NCI-H345 treated with DMSO at 0.1 percent for 48 hours (cell line): ENCODE data around the gene PTPN1.

Experiments used
- DNase-seq: peaks from one replicate; lab custom pipeline; 2025; ENCODE audit not compliant: unreplicated experiment; lab: John Stamatoyannopoulos, UW

PTPN1 gene

DNA sequence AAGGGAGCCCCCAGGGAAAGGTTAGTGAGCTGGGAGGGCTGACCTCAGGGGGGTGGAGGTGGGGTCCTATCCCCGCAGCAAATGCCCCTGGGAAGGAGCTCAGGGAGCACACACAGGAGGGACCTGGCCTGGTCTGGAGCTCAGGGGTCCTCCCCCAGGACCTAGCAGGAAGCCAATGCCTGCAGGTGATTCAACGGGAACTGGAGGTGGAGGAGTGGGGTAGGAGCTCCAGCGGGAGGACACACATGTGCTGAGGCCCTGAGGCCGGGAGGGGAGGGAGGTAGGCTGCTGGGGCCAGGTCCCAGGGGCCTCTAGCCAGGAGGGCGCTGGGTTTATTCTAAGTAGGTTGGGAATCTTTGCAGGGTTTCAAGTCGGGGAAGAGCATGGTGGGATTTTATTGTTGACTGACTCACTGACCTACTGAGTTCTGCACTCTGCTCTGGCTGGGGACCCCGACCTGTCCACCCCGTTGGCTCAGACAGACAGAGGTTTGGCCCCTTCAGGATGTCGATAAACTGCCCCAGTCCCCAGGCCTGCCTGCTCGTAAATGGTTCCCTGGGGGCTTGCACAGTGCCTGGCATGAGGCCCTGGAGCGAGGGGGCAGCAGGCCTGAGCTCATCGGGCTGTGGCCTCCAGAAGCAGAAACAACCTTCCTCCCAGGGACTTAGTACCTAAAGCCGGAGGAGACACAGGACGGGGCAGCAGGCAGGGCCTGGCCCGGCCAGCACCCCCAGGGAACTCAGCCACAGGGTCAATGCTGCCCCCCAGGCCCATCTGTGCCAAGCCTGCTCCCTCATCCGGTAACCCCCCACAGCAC lies 118.9 kb downstream of the PTPN1 start:
- DNase-seq, result no peak

GRCh38 chr20:50629670-50630045 lies 119.5 kb downstream of the PTPN1 start:
- DNase-seq, result no peak

- no peak for DNase-seq
Measured at GRCh38 chr20:50630578-50631263, 120.5 kb downstream of the PTPN1 start.

GRCh38 chr20:50632236-50632635 lies 122.1 kb downstream of the PTPN1 start:
- no peak for DNase-seq

GRCh38 chr20:50632701-50633100 lies 122.5 kb downstream of the PTPN1 start:
- no peak for DNase-seq

DNA sequence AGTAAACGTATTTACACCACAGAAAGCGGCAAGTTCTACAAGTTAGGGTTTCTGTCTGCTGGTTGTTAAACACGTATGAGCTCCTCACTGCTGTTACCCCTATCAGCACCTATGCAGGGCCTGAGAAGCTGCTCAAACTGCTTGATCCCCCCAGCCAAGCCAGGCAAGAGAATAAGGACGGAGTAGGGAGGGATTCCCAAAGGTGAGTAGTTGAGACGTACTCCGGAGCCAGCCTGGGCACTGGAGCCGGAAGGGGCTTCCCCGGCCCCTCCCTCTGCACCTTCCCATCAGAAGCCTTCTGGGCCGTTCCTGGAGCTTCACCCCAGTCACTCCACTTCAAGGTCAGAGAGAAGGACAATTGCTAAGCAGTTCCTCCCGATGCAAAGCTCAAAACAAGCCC lies 123.2 kb downstream of the PTPN1 start:
- no peak for DNase-seq

- DNase-seq, result no peak
Measured at GRCh38 chr20:50634191-50634590, 124.0 kb downstream of the PTPN1 start.
